GM13977 (cell line): ENCODE data around the gene MRC1.

ENCODE experiments used
- DNase-seq: peaks from one replicate; pipeline ENCODE4 v3.0.0; 2012; ENCODE audit warnings: low spot score
- in situ Hi-C: fragments of 300-500 bp; cut with MboI; formaldehyde crosslinking; loops from one replicate; pipeline ENCODE4 v1.12.0; 2022; ENCODE audit warnings: low sequenced_read_pairs, low pct_unique_long_range_greater_than_20kb, mixed read lengths, inconsistent platforms; ENCODE audit not compliant: unreplicated experiment
- TF ChIP-seq, protein P1 (sequence below): IDR thresholded peaks from 2 replicates; pipeline ENCODE4 v1.5.1; 2012; ENCODE audit warnings: mild to moderate bottlenecking, control low read depth; ENCODE audit not compliant: insufficient read depth; ENCODE audit errors: extremely low read depth, missing control alignments

MRC1 gene

GRCh38 chr10:17793823-17794644 lies 15.1 kb upstream of the MRC1 start:
- TF ChIP-seq, protein P1, sequence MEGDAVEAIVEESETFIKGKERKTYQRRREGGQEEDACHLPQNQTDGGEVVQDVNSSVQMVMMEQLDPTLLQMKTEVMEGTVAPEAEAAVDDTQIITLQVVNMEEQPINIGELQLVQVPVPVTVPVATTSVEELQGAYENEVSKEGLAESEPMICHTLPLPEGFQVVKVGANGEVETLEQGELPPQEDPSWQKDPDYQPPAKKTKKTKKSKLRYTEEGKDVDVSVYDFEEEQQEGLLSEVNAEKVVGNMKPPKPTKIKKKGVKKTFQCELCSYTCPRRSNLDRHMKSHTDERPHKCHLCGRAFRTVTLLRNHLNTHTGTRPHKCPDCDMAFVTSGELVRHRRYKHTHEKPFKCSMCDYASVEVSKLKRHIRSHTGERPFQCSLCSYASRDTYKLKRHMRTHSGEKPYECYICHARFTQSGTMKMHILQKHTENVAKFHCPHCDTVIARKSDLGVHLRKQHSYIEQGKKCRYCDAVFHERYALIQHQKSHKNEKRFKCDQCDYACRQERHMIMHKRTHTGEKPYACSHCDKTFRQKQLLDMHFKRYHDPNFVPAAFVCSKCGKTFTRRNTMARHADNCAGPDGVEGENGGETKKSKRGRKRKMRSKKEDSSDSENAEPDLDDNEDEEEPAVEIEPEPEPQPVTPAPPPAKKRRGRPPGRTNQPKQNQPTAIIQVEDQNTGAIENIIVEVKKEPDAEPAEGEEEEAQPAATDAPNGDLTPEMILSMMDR: no peak
- DNase-seq: no peak
- in situ Hi-C loops: no loop called here

DNA sequence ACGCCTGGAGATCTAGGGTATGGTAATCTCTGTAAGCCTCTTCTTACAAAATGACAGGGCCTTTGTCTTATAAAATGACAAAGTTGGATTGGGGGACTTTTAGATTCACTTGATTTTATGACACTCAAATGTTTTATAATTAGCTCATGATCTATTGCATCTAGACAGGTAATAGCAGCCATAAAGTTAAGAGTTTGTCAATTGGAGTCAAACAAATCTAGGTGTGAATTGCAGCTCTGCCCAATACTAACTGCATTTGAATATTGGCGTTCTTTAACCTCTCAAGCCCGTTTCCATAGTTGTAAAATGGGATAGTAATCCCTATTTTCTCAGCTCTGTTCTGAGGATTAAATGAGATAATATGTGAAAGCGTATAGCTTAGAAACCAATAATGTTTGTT lies 14.1 kb upstream of the MRC1 start:
- no peak for DNase-seq
- in situ Hi-C loops: no loop called here
- TF ChIP-seq, protein P1: no peak

GRCh38 chr10:17795813-17796594 lies 13.1 kb upstream of the MRC1 start:
- in situ Hi-C loops: no loop called here
- TF ChIP-seq, protein P1: no peak
- no peak for DNase-seq

GRCh38 chr10:17801507-17801906 lies 7.6 kb upstream of the MRC1 start:
- no peak for DNase-seq
- in situ Hi-C loops: no loop called here

DNA sequence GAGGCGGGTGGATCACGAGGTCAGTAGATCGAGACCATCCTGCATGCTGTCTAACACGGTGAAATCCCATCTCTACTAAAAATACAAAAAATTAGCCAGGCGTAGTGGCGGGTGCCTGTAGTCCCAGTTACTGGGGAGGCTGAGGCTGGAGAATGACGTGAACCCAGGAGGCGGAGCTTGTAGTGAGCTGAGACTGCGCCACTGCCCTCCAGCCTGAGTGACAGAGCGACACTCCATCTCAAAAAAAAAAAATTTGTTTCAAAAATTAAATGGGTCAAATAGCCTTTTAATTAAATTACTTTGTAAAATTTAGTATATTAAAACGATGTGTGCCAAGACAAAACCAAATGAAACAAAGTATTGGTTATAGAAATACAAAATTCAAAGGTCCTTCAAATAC lies 6.8 kb upstream of the MRC1 start:
- in situ Hi-C loops: no loop called here
- TF ChIP-seq, protein P1: no peak
- DNase-seq: no peak

More at GRCh38 chr10:17801507-17801906, 7.6 kb upstream of the MRC1 start:
- TF ChIP-seq, protein P1: no peak

DNA sequence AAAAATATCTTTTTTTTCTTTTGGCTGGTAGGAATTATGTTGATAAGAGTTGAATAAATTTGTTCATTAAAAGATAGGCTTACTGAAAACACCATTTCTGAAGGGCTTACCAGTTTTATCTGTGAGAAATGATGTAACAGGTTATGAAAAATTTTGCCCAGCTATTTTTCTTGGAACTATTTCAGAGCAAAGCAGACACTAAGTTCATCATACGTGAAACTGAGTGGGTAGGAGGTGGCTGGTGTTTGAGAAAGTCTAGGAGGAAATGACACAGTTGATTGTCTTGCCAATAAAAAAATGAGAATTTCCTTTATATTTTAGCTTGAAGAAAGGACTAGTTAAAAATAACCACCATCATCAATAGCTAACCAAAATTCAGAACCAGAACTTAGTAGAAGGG lies 6.2 kb upstream of the MRC1 start:
- in situ Hi-C loops: no loop called here
- no peak for DNase-seq
- TF ChIP-seq, protein P1: no peak
